Frontal cortex (tissue), 4 donors: ENCODE measurements around the gene NDC80. TPM values are rescaled to one million over a fixed set of nuclear protein-coding genes. Genes with fewer than 3 reads are reported as not detected.
A peak's percentile ranks its signal among the peaks of the same experiment; 100 is the strongest.

Experiments used
- DNase-seq, 2 donors: peaks; one replicate each; pipeline ENCODE4 v3.0.0; 2012; ENCODE audit warnings: low spot score in 2 of 2
- FAIRE-seq: peaks from 2 replicates; lab custom pipeline; 2012; peaks lifted over from hg19 to GRCh38; lab: Jason Lieb, UNC
- total RNA-seq: library from RNA; depleted of rRNA; stranded (reverse); fragments of >200 nt; gene quantifications from one replicate; pipeline ENCODE4 v1.2.3, GENCODE V29; 2014
- donor health status: control.
- donor health status: control.
- donor health status: control.

The NDC80 gene
- total RNA-seq, 1 donor from 2014 or later, result 4.5 TPM

GRCh38 chr18:2612996-2613395, 41.6 kb downstream of the NDC80 start:
- DNase-seq (no peak), FAIRE-seq (no peak)

GRCh38 chr18:2617401-2617998, 46.1 kb downstream of the NDC80 start:
- FAIRE-seq (no peak), DNase-seq (no peak)

- DNase-seq (no peak), FAIRE-seq (no peak)
Observed at GRCh38 chr18:2618009-2618408, 46.7 kb downstream of the NDC80 start.

GRCh38 chr18:2625217-2625616, 53.9 kb downstream of the NDC80 start:
- FAIRE-seq (no peak), DNase-seq (no peak)

- DNase-seq (no peak), FAIRE-seq (no peak)
Observed at GRCh38 chr18:2627821-2628276, 56.5 kb downstream of the NDC80 start.

- FAIRE-seq (no peak), DNase-seq (no peak)
Observed at GRCh38 chr18:2629003-2629402, 57.6 kb downstream of the NDC80 start.

- FAIRE-seq (no peak), DNase-seq (no peak)
Observed at GRCh38 chr18:2635586-2635985, 64.2 kb downstream of the NDC80 start.

GRCh38 chr18:2636126-2636631, 64.8 kb downstream of the NDC80 start:
- DNase-seq (no peak), FAIRE-seq (no peak)

GRCh38 chr18:2641638-2642037, 70.3 kb downstream of the NDC80 start:
- FAIRE-seq (no peak), DNase-seq (no peak)

- no peak for FAIRE-seq
- no peak for DNase-seq
Observed at GRCh38 chr18:2642771-2643170, 71.4 kb downstream of the NDC80 start.

GRCh38 chr18:2644535-2644934, 73.2 kb downstream of the NDC80 start:
- DNase-seq (no peak), FAIRE-seq (no peak)

- FAIRE-seq (no peak), DNase-seq (no peak)
Observed at GRCh38 chr18:2651981-2652380, 80.6 kb downstream of the NDC80 start.

GRCh38 chr18:2653467-2653866, 82.1 kb downstream of the NDC80 start:
- FAIRE-seq, result no peak
- DNase-seq, result no peak

- DNase-seq (no peak), FAIRE-seq (no peak)
Observed at GRCh38 chr18:2654169-2654927, 83.0 kb downstream of the NDC80 start.

GRCh38 chr18:2654928-2655177, 83.5 kb downstream of the NDC80 start:
- FAIRE-seq, result no peak
- peak in 1 of 2 donors; percentile 51 for DNase-seq

- peak; percentile 83 to 85 for DNase-seq
- no peak for FAIRE-seq
Observed at GRCh38 chr18:2655178-2655953, 84.0 kb downstream of the NDC80 start, which contains the start of gene SMCHD1. TSS of gene SMCHD1 (plus strand) at chr18:2655726. CDS start at chr18:2656076, 350 bp downstream.

GRCh38 chr18:2655954-2656236, 84.5 kb downstream of the NDC80 start:
- no peak for FAIRE-seq
- DNase-seq, result no peak

GRCh38 chr18:2656237-2656980, 85.1 kb downstream of the NDC80 start:
- DNase-seq (peak in 1 of 2 donors; percentile 22), FAIRE-seq (no peak)

- FAIRE-seq (no peak), DNase-seq (no peak)
Observed at GRCh38 chr18:2656981-2657512, 85.7 kb downstream of the NDC80 start.
